Activated naive CD8-positive, alpha-beta T cell treated with anti-CD3 and anti-CD28 coated beads, Interleukin-2, amount 10 ng/mL, durations not matched to agents 7 days and 5 days (primary cell): ENCODE results near the gene DHX40. TPM values are rescaled to one million over a fixed set of nuclear protein-coding genes. Genes with fewer than 3 reads are reported as not detected.
"Not testable (repeated sequence)": the region's sequence is repeated elsewhere in the genome, so short reads cannot be mapped to it uniquely, and the experiment has no call there.

Source experiments
- ATAC-seq: fragments of 150-1000 bp; cut with Tn5 transposase; one replicate; pipeline ENCODE4 v1.10.0; 2021; ENCODE audit warnings: low read depth, moderate library complexity
- POLR2A ChIA-PET: fragments of 350-600 bp; sonication (Branson Sonifier 250); formaldehyde crosslinking; loops from one replicate; lab custom pipeline; 2021; ENCODE audit warnings: antibody characterized with exemption; lab: Charles Lee
- DNase-seq: peaks from one replicate; pipeline ENCODE4 v3.0.0; 2021
- H3K27ac Mint-ChIP-seq: one replicate; pipeline ENCODE4 v1.8.0; 2022; ENCODE audit warnings: mild to moderate bottlenecking, mixed read lengths
- H3K27me3 Mint-ChIP-seq: one replicate; pipeline ENCODE4 v1.8.0; 2022; ENCODE audit warnings: mild to moderate bottlenecking, moderate library complexity, mixed read lengths
- H3K36me3 Mint-ChIP-seq: one replicate; pipeline ENCODE4 v1.8.0; 2021; ENCODE audit warnings: mild to moderate bottlenecking, mixed read lengths
- H3K4me1 Mint-ChIP-seq: one replicate; pipeline ENCODE4 v1.8.0; 2021; ENCODE audit warnings: mixed read lengths
- H3K4me3 Mint-ChIP-seq: one replicate; pipeline ENCODE4 v1.8.0; 2022; ENCODE audit warnings: mild to moderate bottlenecking, moderate library complexity, mixed read lengths
- H3K9me3 Mint-ChIP-seq: one replicate; pipeline ENCODE4 v1.8.0; 2021; ENCODE audit warnings: mixed read lengths
- total RNA-seq, 2 experiments: library from RNA; stranded (reverse); gene quantifications; one replicate each; pipeline ENCODE4 v1.2.3, GENCODE V29; 2021

DHX40 gene
- total RNA-seq, 2 experiments from 2014 or later = 22.8 to 23.7 TPM

- ATAC-seq = peak; percentile 92
- POLR2A ChIA-PET = interaction anchor here (0.6 to 1.3 kb wide), 4 partner anchors 22 to 312 kb away, joined by 3 to 12 read pairs (median 6); partner anchors contain the start of gene CLTC
- H3K36me3 Mint-ChIP-seq = peaks cover 20% of the 10 kb centered on the region
- DNase-seq = no peak
- H3K9me3 Mint-ChIP-seq = no peaks in the 10 kb centered on the region
- H3K4me3 Mint-ChIP-seq = peak overlapping the region; percentile 60
- peak overlapping the region; percentile 35 for H3K27ac Mint-ChIP-seq
- H3K4me1 Mint-ChIP-seq = peaks cover 30% of the 10 kb centered on the region
- H3K27me3 Mint-ChIP-seq = no peaks in the 10 kb centered on the region
Observed at GRCh38 chr17:59641799-59642484, 76.5 kb downstream of the DHX40 start.

DNA sequence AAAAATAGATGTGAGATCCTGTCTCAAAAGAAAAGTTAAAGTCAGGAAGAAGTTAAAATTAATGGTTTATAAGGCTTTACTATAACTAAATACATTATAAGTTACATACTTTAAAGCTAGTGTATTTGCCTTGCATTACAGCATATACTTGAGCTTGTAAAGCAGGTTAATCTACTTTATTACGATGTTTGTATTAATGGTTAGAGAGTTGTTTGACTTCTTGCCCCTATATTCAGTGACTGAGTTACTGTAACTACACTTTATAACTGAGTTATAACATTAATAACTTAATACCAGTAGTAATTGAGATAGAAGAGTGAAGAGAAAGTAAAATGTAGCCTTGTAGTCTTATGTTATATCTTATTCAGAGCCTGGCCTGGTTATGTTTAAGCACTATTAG lies 77.2 kb downstream of the DHX40 start:
- no peak for ATAC-seq
- no peaks in the 10 kb centered on the region for H3K9me3 Mint-ChIP-seq
- peaks cover 30% of the 10 kb centered on the region for H3K4me1 Mint-ChIP-seq
- no peak overlapping the region for H3K27ac Mint-ChIP-seq
- no peak for DNase-seq
- H3K27me3 Mint-ChIP-seq = no peaks in the 10 kb centered on the region
- H3K4me3 Mint-ChIP-seq = peak overlapping the region; percentile 60
- POLR2A ChIA-PET = interaction anchor here (0.7 to 1.3 kb wide), 3 partner anchors 23 to 536 kb away, joined by 3 to 12 read pairs (median 7); partner anchors contain the start of gene CLTC
- H3K36me3 Mint-ChIP-seq = peaks cover 23% of the 10 kb centered on the region

- DNase-seq = no peak
- H3K27ac Mint-ChIP-seq = no peak overlapping the region
- no peaks in the 10 kb centered on the region for H3K9me3 Mint-ChIP-seq
- H3K4me3 Mint-ChIP-seq = no peak overlapping the region
- H3K27me3 Mint-ChIP-seq = no peaks in the 10 kb centered on the region
- H3K36me3 Mint-ChIP-seq = peaks cover 29% of the 10 kb centered on the region
- no peak for ATAC-seq
- POLR2A ChIA-PET = interaction anchor here (1.3 kb wide), 1 partner anchor 24 kb away, joined by 12 read pairs; the partner anchor contains the start of gene CLTC
- peaks cover 30% of the 10 kb centered on the region for H3K4me1 Mint-ChIP-seq
Observed at GRCh38 chr17:59643159-59644140, 78.0 kb downstream of the DHX40 start.

DNA sequence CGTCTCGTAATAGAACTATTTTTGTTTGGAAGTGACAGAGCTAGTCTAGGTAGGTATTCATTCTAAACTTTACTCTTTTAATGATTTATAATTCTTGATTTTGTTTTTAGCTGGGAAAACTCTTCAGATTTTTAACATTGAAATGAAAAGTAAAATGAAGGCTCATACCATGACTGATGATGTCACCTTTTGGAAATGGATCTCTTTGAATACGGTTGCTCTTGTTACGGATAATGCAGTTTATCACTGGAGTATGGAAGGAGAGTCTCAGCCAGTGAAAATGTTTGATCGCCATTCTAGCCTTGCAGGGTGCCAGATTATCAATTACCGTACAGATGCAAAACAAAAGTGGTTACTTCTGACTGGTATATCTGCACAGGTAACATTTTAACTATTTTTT lies 81.9 kb downstream of the DHX40 start:
- Mint-ChIP-seq H3K27me3 (no peaks in the 10 kb centered on the region), H3K4me3 (no peak overlapping the region), H3K4me1 (peaks cover 29% of the 10 kb centered on the region), H3K36me3 (peaks cover 52% of the 10 kb centered on the region), H3K9me3 (no peaks in the 10 kb centered on the region), H3K27ac (no peak overlapping the region)
- POLR2A ChIA-PET = no interaction called here
- no peak for ATAC-seq
- DNase-seq = no peak

GRCh38 chr17:59649886-59650285 lies 84.5 kb downstream of the DHX40 start:
- ATAC-seq (no peak), DNase-seq (no peak)
- no peak overlapping the region for H3K27ac Mint-ChIP-seq
- no peaks in the 10 kb centered on the region for H3K27me3 Mint-ChIP-seq
- H3K36me3 Mint-ChIP-seq = peaks cover 46% of the 10 kb centered on the region
- POLR2A ChIA-PET = no interaction called here
- H3K4me3 Mint-ChIP-seq = no peak overlapping the region
- H3K4me1 Mint-ChIP-seq = peaks cover 19% of the 10 kb centered on the region
- H3K9me3 Mint-ChIP-seq = no peaks in the 10 kb centered on the region

DNA sequence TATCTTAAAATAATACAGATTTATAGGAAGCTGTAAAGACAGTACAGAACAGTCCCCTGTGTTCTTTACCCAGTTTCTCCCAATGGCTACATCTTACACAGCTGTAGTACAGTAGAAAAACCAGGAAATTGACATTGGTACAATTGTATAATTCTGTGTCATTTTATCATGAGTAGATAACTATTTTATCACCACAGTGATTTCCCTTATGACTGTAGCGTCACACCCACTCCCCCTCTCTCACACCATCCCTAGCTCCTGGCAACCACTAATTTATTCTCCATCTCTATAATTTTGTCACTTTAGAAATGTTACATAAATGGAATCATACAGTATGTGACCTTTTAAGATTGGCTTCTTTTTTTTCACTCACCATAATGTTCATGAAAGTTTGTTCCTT lies 85.2 kb downstream of the DHX40 start:
- Mint-ChIP-seq H3K36me3 (peaks cover 45% of the 10 kb centered on the region), H3K9me3 (no peaks in the 10 kb centered on the region), H3K27ac (no peak overlapping the region), H3K4me1 (peaks cover 19% of the 10 kb centered on the region), H3K4me3 (no peak overlapping the region), H3K27me3 (no peaks in the 10 kb centered on the region)
- DNase-seq (no peak), ATAC-seq (no peak)
- POLR2A ChIA-PET = interaction anchor here (0.6 kb wide), 1 partner anchor 19 kb away, joined by 6 read pairs; no protein-coding TSS in a partner anchor

DNA sequence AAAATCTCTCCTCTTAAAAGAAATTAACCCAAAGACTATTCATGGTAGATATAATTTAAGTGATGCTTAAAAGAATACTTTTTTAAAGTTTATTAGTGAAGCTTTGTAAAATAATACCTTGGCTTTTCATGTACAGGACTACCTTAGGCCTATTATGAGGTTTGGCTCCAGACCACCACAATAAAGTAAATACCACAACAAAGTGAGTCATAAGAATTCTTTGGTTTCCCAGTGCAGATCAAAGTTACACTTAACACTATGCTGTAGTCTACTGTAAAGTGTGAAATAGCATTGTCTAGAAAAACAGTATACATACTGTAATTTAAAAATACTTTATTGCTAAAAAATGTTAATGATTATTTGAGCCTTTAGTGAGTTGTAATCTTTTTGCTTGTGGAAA lies 85.9 kb downstream of the DHX40 start:
- POLR2A ChIA-PET = no interaction called here
- no peaks in the 10 kb centered on the region for H3K9me3 Mint-ChIP-seq
- H3K4me3 Mint-ChIP-seq = no peak overlapping the region
- H3K27ac Mint-ChIP-seq = no peak overlapping the region
- DNase-seq (no peak), ATAC-seq (peak; percentile 72)
- peaks cover 19% of the 10 kb centered on the region for H3K4me1 Mint-ChIP-seq
- H3K36me3 Mint-ChIP-seq = peaks cover 49% of the 10 kb centered on the region
- H3K27me3 Mint-ChIP-seq = no peaks in the 10 kb centered on the region

GRCh38 chr17:59652119-59652518 lies 86.7 kb downstream of the DHX40 start:
- no peak overlapping the region for H3K27ac Mint-ChIP-seq
- no peak for ATAC-seq
- H3K4me1 Mint-ChIP-seq = peaks cover 19% of the 10 kb centered on the region
- H3K36me3 Mint-ChIP-seq = peaks cover 47% of the 10 kb centered on the region
- H3K27me3 Mint-ChIP-seq = no peaks in the 10 kb centered on the region
- no peaks in the 10 kb centered on the region for H3K9me3 Mint-ChIP-seq
- DNase-seq = no peak
- no peak overlapping the region for H3K4me3 Mint-ChIP-seq
- POLR2A ChIA-PET = interaction anchor here (0.8 kb wide), 1 partner anchor 33 kb away, joined by 3 read pairs; no protein-coding TSS in a partner anchor

DNA sequence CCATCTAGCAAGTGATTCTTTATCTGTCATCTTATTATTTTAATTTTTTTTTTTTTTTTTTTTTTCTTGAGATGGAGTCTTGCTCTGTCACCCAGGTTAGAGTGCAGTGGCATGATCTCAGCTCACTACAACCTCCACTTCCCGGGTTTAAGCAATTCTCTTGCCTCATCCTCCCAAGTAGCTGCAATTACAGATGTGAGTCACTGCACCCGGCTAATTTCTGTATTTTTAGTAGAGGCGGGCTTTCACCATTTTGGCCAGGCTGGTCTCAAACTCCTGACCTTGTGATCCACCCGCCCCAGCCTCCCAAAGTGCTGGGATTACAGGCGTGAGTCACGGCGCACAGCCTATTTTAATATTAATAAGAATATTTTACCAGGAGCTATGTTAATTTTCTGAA lies 91.2 kb downstream of the DHX40 start:
- H3K9me3 Mint-ChIP-seq, DNase-seq, H3K27me3 Mint-ChIP-seq, H3K4me1 Mint-ChIP-seq, ATAC-seq, H3K27ac Mint-ChIP-seq, H3K4me3 Mint-ChIP-seq: not testable (repeated sequence)
- POLR2A ChIA-PET = interaction anchor here (0.7 kb wide), 1 partner anchor 34 kb away, joined by 6 read pairs; no protein-coding TSS in a partner anchor
- H3K36me3 Mint-ChIP-seq = peaks cover 35% of the 10 kb centered on the region

Other genes with a start within 250 kb of the DHX40 start
- 10 to 100 TPM; 24.0 to 25.3 TPM for gene YPEL2, start 234.0 kb upstream of the DHX40 start, total RNA-seq
- gene CLTC, start 54.3 kb downstream of the DHX40 start, total RNA-seq = 100 to 1,000 TPM; 115 to 117 TPM
- gene PTRH2, start 141.8 kb downstream of the DHX40 start, total RNA-seq = 10 to 100 TPM; 16.2 to 17.3 TPM
- gene VMP1, start 142.0 kb downstream of the DHX40 start, total RNA-seq = 100 to 1,000 TPM; 114 to 116 TPM